ENCODE data around the gene CORO1C.
"Not testable (repeated sequence)": the region's sequence is repeated elsewhere in the genome, so short reads cannot be mapped to it uniquely, and the experiment has no call there.

Gene CORO1C

GRCh38 chr12:108635997-108636808 is 95.1 kb downstream of the CORO1C start:
- no peak for TF ChIP-seq CTCF (IDR thresholded peaks at IDR 0.05; ENCODE audit: control extremely low read depth, extremely low read depth, low read depth, missing control alignments)
- ChIA-PET POLR2A (interaction anchor here (0.8 to 1.4 kb wide), 7 partner anchors 10 to 214 kb away, joined by 3 to 9 read pairs (median 3); partner anchors contain the start of gene ISCU), CTCF (interaction anchor here (0.7 to 16.1 kb wide), 18 partner anchors 8 to 457 kb away, joined by 3 to 235 read pairs (median 4); partner anchors contain the start of genes ALKBH2 and ISCU)
- DNase-seq (ENCODE audit: extremely low spot score): no peak

GRCh38 chr12:108635201-108635996 is 95.9 kb downstream of the CORO1C start:
- ChIA-PET CTCF (interaction anchor here (0.7 to 16.1 kb wide), 17 partner anchors 8 to 458 kb away, joined by 3 to 235 read pairs (median 5); partner anchors contain the start of genes ALKBH2 and ISCU), POLR2A (interaction anchor here (0.5 to 1.4 kb wide), 9 partner anchors 11 to 462 kb away, joined by 3 to 9 read pairs (median 4); partner anchors contain the start of genes ISCU and UNG)
- DNase-seq (ENCODE audit: extremely low spot score): peak; percentile 73
- TF ChIP-seq CTCF (IDR thresholded peaks at IDR 0.05; ENCODE audit: control extremely low read depth, extremely low read depth, low read depth, missing control alignments): no peak

GRCh38 chr12:108634341-108634751 is 97.0 kb downstream of the CORO1C start:
- ChIA-PET CTCF (interaction anchor here (1.3 to 16.1 kb wide), 8 partner anchors 13 to 188 kb away, joined by 3 to 235 read pairs (median 7); no protein-coding TSS in a partner anchor), POLR2A (interaction anchor here (1.1 kb wide), 1 partner anchor 65 kb away, joined by 4 read pairs; no protein-coding TSS in a partner anchor)
- DNase-seq (ENCODE audit: extremely low spot score): no peak
- no peak for TF ChIP-seq CTCF (IDR thresholded peaks at IDR 0.05; ENCODE audit: control extremely low read depth, extremely low read depth, low read depth, missing control alignments)

- DNase-seq (ENCODE audit: extremely low spot score): peak; percentile 87
- ChIA-PET CTCF (interaction anchor here (0.7 to 16.1 kb wide), 10 partner anchors 16 to 189 kb away, joined by 3 to 235 read pairs (median 4); no protein-coding TSS in a partner anchor), POLR2A (no interaction called here)
- peak; percentile 20 for TF ChIP-seq CTCF (IDR thresholded peaks at IDR 0.05; ENCODE audit: control extremely low read depth, extremely low read depth, low read depth, missing control alignments)
These were observed 97.6 kb downstream of the CORO1C start, which contains the start of gene SELPLG for GRCh38 chr12:108633534-108634248. TSS of gene SELPLG (minus strand) at chr12:108633894. CDS start at chr12:108624307, 9,587 bp downstream.

GRCh38 chr12:108633081-108633533 is 98.2 kb downstream of the CORO1C start:
- CTCF ChIA-PET: interaction anchor here (0.7 to 16.1 kb wide), 7 partner anchors 16 to 171 kb away, joined by 3 to 235 read pairs (median 4); no protein-coding TSS in a partner anchor
- no peak for TF ChIP-seq CTCF (IDR thresholded peaks at IDR 0.05; ENCODE audit: control extremely low read depth, extremely low read depth, low read depth, missing control alignments)
- DNase-seq (ENCODE audit: extremely low spot score): no peak
- POLR2A ChIA-PET: no interaction called here

GRCh38 chr12:108631261-108631660 is 100.1 kb downstream of the CORO1C start:
- not testable (repeated sequence) for DNase-seq (ENCODE audit: extremely low spot score)
- ChIA-PET CTCF (interaction anchor here (1.0 to 16.1 kb wide), 5 partner anchors 14 to 67 kb away, joined by 3 to 235 read pairs (median 13); no protein-coding TSS in a partner anchor), POLR2A (interaction anchor here (1.3 kb wide), 1 partner anchor 63 kb away, joined by 3 read pairs; no protein-coding TSS in a partner anchor)

Data from GM10248 (cell line).